Glutamatergic neuron (in vitro differentiated cells): ENCODE results near the gene ARFIP1. TPM values are rescaled to one million over a fixed set of nuclear protein-coding genes. Genes with fewer than 3 reads are reported as not detected.
"Not testable (repeated sequence)": the region's sequence is repeated elsewhere in the genome, so short reads cannot be mapped to it uniquely, and the experiment has no call there.

Experiments used
- DNase-seq: peaks from one replicate; pipeline ENCODE4 v3.0.0; 2022
- H3K27ac Mint-ChIP-seq: one replicate; pipeline ENCODE4 v1.8.0; 2020; ENCODE audit warnings: mild to moderate bottlenecking, mixed read lengths, inconsistent platforms; ENCODE audit not compliant: unreplicated experiment
- H3K27me3 Mint-ChIP-seq: one replicate; pipeline ENCODE4 v1.8.0; 2020; ENCODE audit warnings: mild to moderate bottlenecking, moderate library complexity, mixed read lengths, inconsistent platforms; ENCODE audit not compliant: unreplicated experiment
- H3K36me3 Mint-ChIP-seq: one replicate; pipeline ENCODE4 v1.8.0; 2020; ENCODE audit warnings: mild to moderate bottlenecking, mixed read lengths, inconsistent platforms; ENCODE audit not compliant: unreplicated experiment
- H3K4me1 Mint-ChIP-seq: one replicate; pipeline ENCODE4 v1.8.0; 2020; ENCODE audit warnings: mild to moderate bottlenecking, low read depth, mixed read lengths, inconsistent platforms; ENCODE audit not compliant: unreplicated experiment
- H3K4me3 Mint-ChIP-seq: one replicate; pipeline ENCODE4 v1.8.0; 2020; ENCODE audit warnings: mild to moderate bottlenecking, mixed read lengths, inconsistent platforms; ENCODE audit not compliant: unreplicated experiment
- H3K9me3 Mint-ChIP-seq: one replicate; pipeline ENCODE4 v1.8.0; 2020; ENCODE audit warnings: mild to moderate bottlenecking, moderate library complexity, mixed read lengths, inconsistent platforms; ENCODE audit not compliant: unreplicated experiment
- total RNA-seq: library from RNA; stranded (reverse); fragmentation: NEBNext Ultra II Directional; extraction: Animal tissue kit (Norgen Biotek cat#: 25700); gene quantifications from one replicate; pipeline ENCODE4 v1.2.1, GENCODE V29; 2021; ENCODE audit not compliant: unreplicated experiment
- TF ChIP-seq, protein P1 (sequence below): fragments of 200-600 bp; sonication (generic); IDR thresholded peaks from one replicate; pipeline ENCODE4 v1.5.0; 2021; ENCODE audit not compliant: partially characterized antibody, unreplicated experiment

The ARFIP1 gene
- total RNA-seq, 1 donor from 2014 or later = 22.2 TPM

DNA sequence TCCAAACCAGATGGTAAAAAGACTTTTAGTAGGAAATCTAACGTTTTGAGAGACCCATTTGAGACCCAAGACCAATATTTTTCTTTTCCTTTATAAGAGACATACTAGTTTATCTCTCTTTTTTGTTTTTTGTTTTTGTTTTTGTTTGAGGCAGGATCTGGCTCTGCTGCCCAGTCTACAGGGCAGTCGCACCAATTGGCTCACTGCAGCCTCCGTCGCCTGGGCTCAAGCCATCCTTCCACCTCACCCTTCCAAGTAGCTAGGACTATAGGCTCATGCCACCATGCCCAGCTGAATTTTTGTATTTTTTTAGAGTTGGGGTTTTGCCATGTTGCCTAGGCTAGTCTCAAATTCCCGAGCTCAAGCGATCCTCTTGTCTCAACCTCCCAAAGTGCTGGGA is 79.2 kb downstream of the ARFIP1 start:
- no peak overlapping the region for H3K27ac Mint-ChIP-seq
- peaks cover 14% of the 10 kb centered on the region for H3K36me3 Mint-ChIP-seq
- H3K9me3 Mint-ChIP-seq = peaks cover 3% of the 10 kb centered on the region
- peaks cover 3% of the 10 kb centered on the region for H3K27me3 Mint-ChIP-seq
- DNase-seq = no peak
- H3K4me1 Mint-ChIP-seq = no peaks in the 10 kb centered on the region
- no peak overlapping the region for H3K4me3 Mint-ChIP-seq
- TF ChIP-seq, protein P1, sequence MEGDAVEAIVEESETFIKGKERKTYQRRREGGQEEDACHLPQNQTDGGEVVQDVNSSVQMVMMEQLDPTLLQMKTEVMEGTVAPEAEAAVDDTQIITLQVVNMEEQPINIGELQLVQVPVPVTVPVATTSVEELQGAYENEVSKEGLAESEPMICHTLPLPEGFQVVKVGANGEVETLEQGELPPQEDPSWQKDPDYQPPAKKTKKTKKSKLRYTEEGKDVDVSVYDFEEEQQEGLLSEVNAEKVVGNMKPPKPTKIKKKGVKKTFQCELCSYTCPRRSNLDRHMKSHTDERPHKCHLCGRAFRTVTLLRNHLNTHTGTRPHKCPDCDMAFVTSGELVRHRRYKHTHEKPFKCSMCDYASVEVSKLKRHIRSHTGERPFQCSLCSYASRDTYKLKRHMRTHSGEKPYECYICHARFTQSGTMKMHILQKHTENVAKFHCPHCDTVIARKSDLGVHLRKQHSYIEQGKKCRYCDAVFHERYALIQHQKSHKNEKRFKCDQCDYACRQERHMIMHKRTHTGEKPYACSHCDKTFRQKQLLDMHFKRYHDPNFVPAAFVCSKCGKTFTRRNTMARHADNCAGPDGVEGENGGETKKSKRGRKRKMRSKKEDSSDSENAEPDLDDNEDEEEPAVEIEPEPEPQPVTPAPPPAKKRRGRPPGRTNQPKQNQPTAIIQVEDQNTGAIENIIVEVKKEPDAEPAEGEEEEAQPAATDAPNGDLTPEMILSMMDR = no peak

DNA sequence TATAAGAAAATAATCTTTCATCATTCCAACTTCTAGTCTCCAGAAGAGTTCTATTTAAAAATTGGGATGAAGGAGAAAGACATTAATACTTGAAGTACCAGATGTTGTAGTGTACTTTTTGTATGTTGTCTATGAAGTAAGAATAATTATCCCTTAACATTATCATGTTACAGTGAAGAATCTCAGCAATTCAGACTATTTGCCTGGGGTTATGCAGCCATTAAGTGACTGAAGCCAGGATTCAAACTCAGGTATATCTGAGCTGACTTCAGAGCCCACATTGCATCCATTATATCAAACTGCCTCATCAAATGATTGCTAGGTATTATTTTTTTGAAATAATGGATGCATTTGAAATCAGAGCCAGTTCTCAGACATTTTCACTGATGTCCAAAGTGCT is 80.3 kb downstream of the ARFIP1 start:
- Mint-ChIP-seq H3K4me1 (peaks cover 5% of the 10 kb centered on the region), H3K9me3 (no peaks in the 10 kb centered on the region), H3K4me3 (no peak overlapping the region), H3K36me3 (peaks cover 5% of the 10 kb centered on the region), H3K27me3 (no peaks in the 10 kb centered on the region), H3K27ac (no peak overlapping the region)
- DNase-seq = no peak
- TF ChIP-seq, protein P1 = no peak

DNA sequence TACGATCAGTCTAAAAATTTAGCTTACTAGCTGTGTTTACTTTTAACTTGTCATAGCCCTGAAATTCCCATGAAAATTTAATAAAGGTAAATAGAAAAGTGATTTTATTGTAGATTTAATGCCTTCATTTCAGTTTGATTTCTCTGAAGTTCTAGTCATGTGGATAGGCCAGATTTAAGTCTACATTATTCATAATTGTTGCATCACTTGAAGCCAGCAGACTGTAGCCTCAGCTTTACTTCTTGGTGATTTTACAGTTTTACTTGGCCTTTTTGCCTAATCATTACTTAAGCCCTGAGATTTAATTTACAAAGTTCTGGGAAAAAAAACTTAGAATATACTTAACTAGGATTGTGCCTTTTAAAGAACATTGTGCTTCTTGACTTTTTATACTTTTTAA is 82.9 kb downstream of the ARFIP1 start:
- TF ChIP-seq, protein P1 = no peak

DNA sequence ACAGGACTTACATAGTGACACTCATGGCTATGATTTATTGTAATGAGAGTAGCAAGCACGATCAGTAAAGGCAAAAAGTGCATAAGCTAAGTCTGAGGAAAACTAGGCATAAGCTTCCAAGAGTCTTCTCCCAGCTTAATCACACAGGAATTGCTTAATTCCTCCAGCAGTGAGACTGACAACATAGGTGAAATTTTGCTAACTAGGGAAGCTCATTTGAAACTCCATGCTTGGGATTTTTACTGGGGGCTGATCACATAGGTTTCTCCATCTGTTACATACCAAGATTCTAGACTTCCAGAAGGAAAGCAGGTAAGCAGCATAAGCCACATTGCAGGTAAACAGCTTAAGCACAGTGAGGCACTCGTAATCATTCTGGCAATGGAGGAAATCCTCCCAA is 84.6 kb downstream of the ARFIP1 start:
- H3K4me3 Mint-ChIP-seq = no peak overlapping the region
- DNase-seq = no peak
- H3K4me1 Mint-ChIP-seq = peaks cover 5% of the 10 kb centered on the region
- H3K9me3 Mint-ChIP-seq = no peaks in the 10 kb centered on the region
- H3K27ac Mint-ChIP-seq = no peak overlapping the region
- no peaks in the 10 kb centered on the region for H3K36me3 Mint-ChIP-seq
- TF ChIP-seq, protein P1 = no peak
- no peaks in the 10 kb centered on the region for H3K27me3 Mint-ChIP-seq

More for the DNA sequence above, 82.9 kb downstream of the ARFIP1 start:
- DNase-seq = no peak
- H3K27ac Mint-ChIP-seq = no peak overlapping the region
- H3K4me1 Mint-ChIP-seq = peaks cover 5% of the 10 kb centered on the region
- H3K4me3 Mint-ChIP-seq = no peak overlapping the region
- H3K27me3 Mint-ChIP-seq = no peaks in the 10 kb centered on the region
- no peaks in the 10 kb centered on the region for H3K9me3 Mint-ChIP-seq
- H3K36me3 Mint-ChIP-seq = no peaks in the 10 kb centered on the region

DNA sequence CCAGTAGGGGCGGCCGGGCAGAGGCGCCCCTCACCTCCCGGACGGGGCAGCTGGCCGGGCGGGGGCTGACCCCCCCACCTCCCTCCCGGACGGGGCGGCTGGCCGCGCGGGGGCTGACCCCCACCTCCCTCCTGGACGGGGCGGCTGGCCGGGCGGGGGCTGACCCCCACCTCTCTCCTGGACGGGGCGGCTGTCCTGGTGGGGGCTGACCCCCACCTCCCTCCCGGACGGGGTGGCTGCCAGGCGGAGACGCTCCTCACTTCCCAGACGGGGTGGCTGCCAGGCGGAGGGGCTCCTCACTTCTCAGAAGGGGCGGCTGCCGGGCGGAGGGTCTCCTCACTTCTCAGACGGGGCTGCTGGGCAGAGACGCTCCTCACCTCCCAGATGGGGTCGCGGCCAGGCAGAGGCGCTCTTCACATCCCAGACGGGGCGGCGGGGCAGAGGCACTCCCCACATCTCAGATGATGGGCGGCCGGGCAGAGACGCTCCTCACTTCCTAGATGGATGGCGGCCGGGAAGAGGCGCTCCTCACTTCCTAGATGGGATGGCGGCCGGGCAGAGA is 86.8 kb downstream of the ARFIP1 start:
- not testable (repeated sequence) for H3K27me3 Mint-ChIP-seq, H3K27ac Mint-ChIP-seq, DNase-seq, H3K9me3 Mint-ChIP-seq, H3K4me3 Mint-ChIP-seq, H3K4me1 Mint-ChIP-seq, H3K36me3 Mint-ChIP-seq
